Fibroblast of the conjunctiva (primary cell): ENCODE data around the gene ZNF554.
"Not testable (repeated sequence)": the region's sequence is repeated elsewhere in the genome, so short reads cannot be mapped to it uniquely, and the experiment has no call there.

Experiments
- DNase-seq: peaks from one replicate; pipeline ENCODE4 v3.0.0-alpha.2; 2010; ENCODE audit warnings: low read depth

ZNF554 gene

GRCh38 chr19:2867025-2867991, 47.6 kb downstream of the ZNF554 start, which contains the start of gene ZNF556:
TSS of gene ZNF556 (plus strand) at chr19:2867335. CDS start at chr19:2867422, 87 bp downstream.
- no peak for DNase-seq

- DNase-seq, result no peak
Observed at GRCh38 chr19:2869618-2870017, 50.0 kb downstream of the ZNF554 start.

- not testable (repeated sequence) for DNase-seq
Observed at GRCh38 chr19:2872175-2872574, 52.5 kb downstream of the ZNF554 start.

GRCh38 chr19:2877398-2878331, 58.0 kb downstream of the ZNF554 start:
- DNase-seq, result no peak

GRCh38 chr19:2883686-2884439, 64.2 kb downstream of the ZNF554 start:
- no peak for DNase-seq

GRCh38 chr19:2885736-2886135, 66.1 kb downstream of the ZNF554 start:
- DNase-seq, result no peak
